Measurements from ENCODE around the gene GSK3A. TPM values are rescaled to one million over a fixed set of nuclear protein-coding genes. Genes with fewer than 3 reads are reported as not detected.

GSK3A gene
- 24.5 TPM for polyA plus RNA-seq

- peak within 1 kb of the TSS; percentile 86 to 99 (median 96) for H3K4me3 Mint-ChIP-seq
- no peaks in the 10 kb centered on the region for H3K9me3 Mint-ChIP-seq
- peaks cover 2% of the 10 kb centered on the region for H3K36me3 Mint-ChIP-seq
- peaks cover 16 to 26% (median 20%) of the 10 kb centered on the region in 3 donors for H3K4me1 Mint-ChIP-seq
- H3K27me3 Mint-ChIP-seq: no peaks in the 10 kb centered on the region
- peak within 1 kb of the TSS; percentile 82 to 99 (median 95) for H3K27ac Mint-ChIP-seq
Observed at GRCh38 chr19:42242512-42243409, at the start of gene GSK3A. TSS of gene GSK3A (minus strand) at chr19:42242602. CDS start at chr19:42242465, 137 bp downstream.

GRCh38 chr19:42291435-42291810 lies 49.0 kb upstream of the GSK3A start:
- H3K9me3 Mint-ChIP-seq: no peaks in the 10 kb centered on the region
- H3K36me3 Mint-ChIP-seq: no peaks in the 10 kb centered on the region
- H3K4me3 Mint-ChIP-seq: peak overlapping the region in 1 of 4 donors; percentile 28
- H3K27ac Mint-ChIP-seq: no peak overlapping the region
- H3K4me1 Mint-ChIP-seq: peaks cover 4 to 8% (median 5%) of the 10 kb centered on the region in 3 donors
- H3K27me3 Mint-ChIP-seq: no peaks in the 10 kb centered on the region

GRCh38 chr19:42290523-42291434 lies 48.4 kb upstream of the GSK3A start:
- peaks cover 4% of the 10 kb centered on the region for H3K36me3 Mint-ChIP-seq
- H3K4me3 Mint-ChIP-seq: peak overlapping the region in 1 of 4 donors; percentile 51
- H3K27ac Mint-ChIP-seq: peak overlapping the region in 1 of 3 donors; percentile 64
- H3K4me1 Mint-ChIP-seq: peaks cover 0 to 13% (median 6%) of the 10 kb centered on the region in 3 donors
- no peaks in the 10 kb centered on the region for H3K9me3 Mint-ChIP-seq
- H3K27me3 Mint-ChIP-seq: no peaks in the 10 kb centered on the region

- H3K36me3 Mint-ChIP-seq: peaks cover 4% of the 10 kb centered on the region
- peak overlapping the region in 1 of 4 donors; percentile 51 for H3K4me3 Mint-ChIP-seq
- no peaks in the 10 kb centered on the region for H3K27me3 Mint-ChIP-seq
- peaks cover 0 to 14% (median 12%) of the 10 kb centered on the region in 3 donors for H3K4me1 Mint-ChIP-seq
- peak overlapping the region in 1 of 3 donors; percentile 64 for H3K27ac Mint-ChIP-seq
- no peaks in the 10 kb centered on the region for H3K9me3 Mint-ChIP-seq
Observed at GRCh38 chr19:42290136-42290522, 47.7 kb upstream of the GSK3A start.

GRCh38 chr19:42289556-42290041 lies 47.2 kb upstream of the GSK3A start:
- H3K4me3 Mint-ChIP-seq: peak overlapping the region in 1 of 4 donors; percentile 20
- no peak overlapping the region for H3K27ac Mint-ChIP-seq
- peaks cover 0 to 19% (median 16%) of the 10 kb centered on the region in 3 donors for H3K4me1 Mint-ChIP-seq
- H3K27me3 Mint-ChIP-seq: no peaks in the 10 kb centered on the region
- H3K36me3 Mint-ChIP-seq: peaks cover 4% of the 10 kb centered on the region
- no peaks in the 10 kb centered on the region for H3K9me3 Mint-ChIP-seq

- peak overlapping the region in 1 of 4 donors; percentile 33 for H3K4me3 Mint-ChIP-seq
- peaks cover 4% of the 10 kb centered on the region for H3K36me3 Mint-ChIP-seq
- H3K9me3 Mint-ChIP-seq: no peaks in the 10 kb centered on the region
- no peaks in the 10 kb centered on the region for H3K27me3 Mint-ChIP-seq
- peak overlapping the region in 1 of 3 donors; percentile 23 for H3K27ac Mint-ChIP-seq
- H3K4me1 Mint-ChIP-seq: peaks cover 0 to 19% (median 16%) of the 10 kb centered on the region in 3 donors
Observed at GRCh38 chr19:42288881-42289555, 46.6 kb upstream of the GSK3A start.

GRCh38 chr19:42288387-42288786 lies 46.0 kb upstream of the GSK3A start:
- peaks cover 4% of the 10 kb centered on the region for H3K36me3 Mint-ChIP-seq
- H3K27ac Mint-ChIP-seq: peak overlapping the region in 2 of 3 donors; percentile 23 to 56
- no peaks in the 10 kb centered on the region for H3K27me3 Mint-ChIP-seq

GRCh38 chr19:42287827-42288107 lies 45.4 kb upstream of the GSK3A start:
- Mint-ChIP-seq H3K27ac (peak overlapping the region in 2 of 3 donors; percentile 23 to 56), H3K4me3 (no peak overlapping the region), H3K4me1 (peaks cover 0 to 19% (median 16%) of the 10 kb centered on the region in 3 donors), H3K36me3 (peaks cover 4% of the 10 kb centered on the region), H3K9me3 (no peaks in the 10 kb centered on the region), H3K27me3 (no peaks in the 10 kb centered on the region)

More at GRCh38 chr19:42288387-42288786, 46.0 kb upstream of the GSK3A start:
- peaks cover 0 to 19% (median 16%) of the 10 kb centered on the region in 3 donors for H3K4me1 Mint-ChIP-seq
- H3K4me3 Mint-ChIP-seq: peak overlapping the region in 1 of 4 donors; percentile 33
- no peaks in the 10 kb centered on the region for H3K9me3 Mint-ChIP-seq

GRCh38 chr19:42287017-42287826 lies 44.8 kb upstream of the GSK3A start:
- no peak overlapping the region for H3K4me3 Mint-ChIP-seq
- no peaks in the 10 kb centered on the region for H3K9me3 Mint-ChIP-seq
- H3K27ac Mint-ChIP-seq: no peak overlapping the region
- peaks cover 0 to 23% (median 21%) of the 10 kb centered on the region in 3 donors for H3K4me1 Mint-ChIP-seq
- peaks cover 4% of the 10 kb centered on the region for H3K36me3 Mint-ChIP-seq
- H3K27me3 Mint-ChIP-seq: no peaks in the 10 kb centered on the region

- Mint-ChIP-seq H3K9me3 (no peaks in the 10 kb centered on the region), H3K27me3 (no peaks in the 10 kb centered on the region), H3K36me3 (peaks cover 4% of the 10 kb centered on the region), H3K4me3 (peak overlapping the region; percentile 30 to 95 (median 86)), H3K4me1 (peaks cover 0 to 28% (median 27%) of the 10 kb centered on the region in 3 donors), H3K27ac (peak overlapping the region; percentile 81 to 84 (median 82))
Observed at GRCh38 chr19:42286349-42287016, 44.1 kb upstream of the GSK3A start.

GRCh38 chr19:42285988-42286348 lies 43.6 kb upstream of the GSK3A start:
- H3K27ac Mint-ChIP-seq: peak overlapping the region; percentile 81 to 84 (median 82)
- H3K9me3 Mint-ChIP-seq: no peaks in the 10 kb centered on the region
- H3K27me3 Mint-ChIP-seq: no peaks in the 10 kb centered on the region
- H3K36me3 Mint-ChIP-seq: peaks cover 4% of the 10 kb centered on the region
- H3K4me3 Mint-ChIP-seq: peak overlapping the region; percentile 77 to 95 (median 92)
- peaks cover 0 to 29% (median 26%) of the 10 kb centered on the region in 3 donors for H3K4me1 Mint-ChIP-seq

- Mint-ChIP-seq H3K4me3 (peak overlapping the region; percentile 77 to 95 (median 92)), H3K9me3 (no peaks in the 10 kb centered on the region), H3K36me3 (peaks cover 4% of the 10 kb centered on the region), H3K4me1 (peaks cover 0 to 29% (median 26%) of the 10 kb centered on the region in 3 donors), H3K27ac (peak overlapping the region in 2 of 3 donors; percentile 82 to 93), H3K27me3 (no peaks in the 10 kb centered on the region)
Observed at GRCh38 chr19:42285541-42285941, 43.1 kb upstream of the GSK3A start.

Measured in IgD-negative memory B cell (primary cell).